H1 (cell line): Measurements from ENCODE around the gene SYP. TPM values are rescaled to one million over a fixed set of nuclear protein-coding genes. Genes with fewer than 3 reads are reported as not detected.
A peak's percentile ranks its signal among the peaks of the same experiment; 100 is the strongest.

Source experiments
- CTCF ChIA-PET: fragments of 300-600 bp; sonication (Branson Sonifier 250); formaldehyde crosslinking; loops from one replicate; lab custom pipeline; 2021; ENCODE audit not compliant: partially characterized antibody; lab: Charles Lee
- POLR2A ChIA-PET: fragments of 300-600 bp; sonication (Branson Sonifier 250); formaldehyde crosslinking; loops from one replicate; lab custom pipeline; 2021; ENCODE audit warnings: inconsistent platforms; ENCODE audit not compliant: partially characterized antibody; lab: Charles Lee
- DNase-seq, 2 experiments: peaks; one replicate each; pipeline versions ENCODE4 v3.0.0 to v3.0.0-alpha.2; 2010 to 2022; ENCODE audit warnings: low spot score in 2 of 2, low read depth in 1 of 2, mixed read lengths in 1 of 2
- FAIRE-seq: peaks from 2 replicates; lab custom pipeline; 2011; peaks lifted over from hg19 to GRCh38; lab: Jason Lieb, UNC
- H2AFZ ChIP-seq: 2 replicates; pipeline ENCODE4 v1.8.1; 2012; ENCODE audit warnings: low read length, inconsistent platforms
- H2AK5ac ChIP-seq: 2 replicates; pipeline ENCODE4 v1.6.1; 2013; ENCODE audit warnings: low read depth, low read length
- H2BK120ac ChIP-seq: replicated peaks from 2 replicates; pipeline ENCODE3; 2013; ENCODE audit warnings: low read depth, low read length, inconsistent platforms
- H2BK12ac ChIP-seq: 2 replicates; pipeline ENCODE4 v1.6.1; 2013; ENCODE audit warnings: low read depth, low read length
- H2BK15ac ChIP-seq: 2 replicates; pipeline ENCODE4 v1.6.1; 2013; ENCODE audit warnings: low read length
- H2BK20ac ChIP-seq: 2 replicates; pipeline ENCODE4 v1.6.1; 2013; ENCODE audit warnings: low read length
- H2BK5ac ChIP-seq: 2 replicates; pipeline ENCODE4 v1.6.1; 2013; ENCODE audit warnings: low read depth, low read length
- H3K14ac ChIP-seq: 2 replicates; pipeline ENCODE4 v1.6.1; 2013; ENCODE audit warnings: inconsistent platforms; ENCODE audit not compliant: insufficient read length
- H3K18ac ChIP-seq: 2 replicates; pipeline ENCODE4 v1.6.1; 2013; ENCODE audit warnings: low read length; ENCODE audit errors: extremely low read depth
- H3K23ac ChIP-seq: 2 replicates; pipeline ENCODE4 v1.6.1; 2013; ENCODE audit warnings: inconsistent platforms; ENCODE audit not compliant: insufficient read length
- H3K23me2 ChIP-seq: 2 replicates; pipeline ENCODE4 v1.6.1; 2013; ENCODE audit warnings: low read depth, low read length
- H3K27ac ChIP-seq: 2 replicates; pipeline ENCODE4 v1.6.1; 2011; ENCODE audit warnings: low read depth, low read length, inconsistent platforms
- H3K27me3 ChIP-seq, 4 experiments: replicated peaks in 1 of 4; 1 replicate in 1 of 4; 2 replicates in 3 of 4; pipeline versions ENCODE4 v1.6.1 to v1.8.1; 2011 to 2013; ENCODE audit warnings: low read length in 3 of 4, mild to moderate bottlenecking in 3 of 4, inconsistent platforms in 2 of 4, mixed read lengths in 2 of 4, moderate library complexity in 1 of 4; ENCODE audit not compliant: control insufficient read depth in 3 of 4, insufficient read depth in 3 of 4; ENCODE audit errors: extremely low read depth in 1 of 4
- H3K36me3 ChIP-seq, 4 experiments: 2 replicates each; pipeline versions ENCODE4 v1.6.1 to v1.8.1; 2011 to 2013; ENCODE audit warnings: mild to moderate bottlenecking in 4 of 4, low read length in 3 of 4, moderate library complexity in 2 of 4, control low read depth in 1 of 4, inconsistent platforms in 1 of 4; ENCODE audit not compliant: insufficient read depth in 4 of 4, control insufficient read depth in 2 of 4
- H3K4ac ChIP-seq: replicated peaks from 2 replicates; pipeline ENCODE3; 2013; ENCODE audit warnings: low read length, low read depth, mixed read lengths, inconsistent platforms; ENCODE audit not compliant: insufficient read length
- H3K4me1 ChIP-seq, 4 experiments: replicated peaks in 1 of 4; 1 replicate in 1 of 4; 2 replicates in 3 of 4; pipeline versions ENCODE4 v1.6.1 to v1.8.1; 2011 to 2013; ENCODE audit warnings: low read length in 3 of 4, inconsistent platforms in 2 of 4, mixed read lengths in 1 of 4; ENCODE audit not compliant: insufficient read depth in 4 of 4, control insufficient read depth in 3 of 4
- H3K4me2 ChIP-seq, 2 experiments: 2 replicates each; pipeline versions ENCODE4 v1.6.1 to v1.8.1; 2011 to 2013; ENCODE audit warnings: low read depth in 2 of 2, low read length in 2 of 2, control low read depth in 1 of 2, inconsistent platforms in 1 of 2, mild to moderate bottlenecking in 1 of 2; ENCODE audit not compliant: insufficient read depth in 1 of 2
- H3K4me3 ChIP-seq, 4 experiments: fragments of 200-600, 300-600 bp in 1 of 4; sonication (generic), shearing (Covaris generic), sonication (Bioruptor Twin) in 1 of 4; 2 replicates each; pipeline versions ENCODE4 v1.5.1 to v1.8.1; 2011 to 2016; ENCODE audit warnings: low read length in 4 of 4, low read depth in 3 of 4, control low read depth in 2 of 4, inconsistent platforms in 2 of 4, mild to moderate bottlenecking in 2 of 4, mixed read lengths in 1 of 4, moderate library complexity in 1 of 4; ENCODE audit not compliant: insufficient read depth in 2 of 4; ENCODE audit errors: extremely low read depth in 1 of 4
- H3K56ac ChIP-seq: replicated peaks from 2 replicates; pipeline ENCODE3; 2013; ENCODE audit warnings: low read depth, mild to moderate bottlenecking, mixed read lengths, low read length, inconsistent platforms; ENCODE audit not compliant: insufficient read length
- H3K79me1 ChIP-seq: 2 replicates; pipeline ENCODE4 v1.6.1; 2013; ENCODE audit warnings: low read depth, low read length, control low read depth
- H3K79me2 ChIP-seq, 2 experiments: 2 replicates each; pipeline versions ENCODE4 v1.6.1 to v1.8.1; 2012 to 2013; ENCODE audit warnings: low read length in 2 of 2, mild to moderate bottlenecking in 2 of 2, inconsistent platforms in 1 of 2; ENCODE audit not compliant: insufficient read depth in 2 of 2, control insufficient read depth in 1 of 2
- H3K9ac ChIP-seq, 4 experiments: replicated peaks in 1 of 4; 1 replicate in 1 of 4; 2 replicates in 3 of 4; pipeline versions ENCODE4 v1.6.1 to v1.8.1; 2011 to 2013; ENCODE audit warnings: low read depth in 3 of 4, low read length in 3 of 4, control low read depth in 2 of 4, mild to moderate bottlenecking in 2 of 4, moderate library complexity in 2 of 4, inconsistent platforms in 1 of 4; ENCODE audit errors: extremely low read depth in 1 of 4
- H3K9me3 ChIP-seq, 2 experiments: 2 replicates each; pipeline versions ENCODE4 v1.6.1 to v1.8.1; 2012 to 2013; ENCODE audit warnings: mild to moderate bottlenecking in 2 of 2, moderate library complexity in 2 of 2, control low read depth in 1 of 2, inconsistent platforms in 1 of 2, low read depth in 1 of 2, low read length in 1 of 2, mixed read lengths in 1 of 2; ENCODE audit not compliant: insufficient read depth in 2 of 2
- H4K20me1 ChIP-seq, 2 experiments: replicated peaks in 1 of 2; 2 replicates each; pipeline versions ENCODE3 to v1.8.1; 2011 to 2013; ENCODE audit warnings: inconsistent platforms in 2 of 2, low read length in 2 of 2, mild to moderate bottlenecking in 1 of 2; ENCODE audit not compliant: insufficient read depth in 2 of 2, control insufficient read depth in 1 of 2
- H4K5ac ChIP-seq: 2 replicates; pipeline ENCODE4 v1.6.1; 2013; ENCODE audit warnings: low read length, low read depth, mixed read lengths, inconsistent platforms; ENCODE audit not compliant: insufficient read length
- H4K8ac ChIP-seq: 2 replicates; pipeline ENCODE4 v1.8.0; 2013; ENCODE audit warnings: mild to moderate bottlenecking, moderate library complexity, low read length, inconsistent platforms; ENCODE audit not compliant: insufficient read depth; ENCODE audit errors: extremely low read depth
- H4K91ac ChIP-seq: replicated peaks from 2 replicates; pipeline ENCODE3; 2013; ENCODE audit warnings: low read length, mixed read lengths, inconsistent platforms; ENCODE audit not compliant: insufficient read length
- ASH2L ChIP-seq: fragments of 200-600, 300-600 bp; sonication (generic); IDR thresholded peaks from one replicate; pipeline ENCODE4 v1.7.1; 2017; ENCODE audit warnings: low read length
- KDM4A ChIP-seq: IDR thresholded peaks from one replicate; pipeline ENCODE4 v1.7.1; 2012; ENCODE audit warnings: low read depth, mild to moderate bottlenecking, moderate library complexity, low read length, inconsistent platforms; ENCODE audit not compliant: severe bottlenecking
- NANOG ChIP-seq: IDR thresholded peaks from 2 replicates; pipeline ENCODE4 v1.6.1; 2011; ENCODE audit warnings: low read length, low read depth, mild to moderate bottlenecking, inconsistent platforms; ENCODE audit not compliant: insufficient read depth, poor library complexity, severe bottlenecking
- POLR2AphosphoS5 ChIP-seq: IDR thresholded peaks from 2 replicates; pipeline ENCODE4 v1.6.1; 2011; ENCODE audit warnings: low read depth, low read length
- RAD21 ChIP-seq, 2 experiments: IDR thresholded peaks in 1 of 2; conservative IDR thresholded peaks in 1 of 2; 2 replicates each; pipeline ENCODE4 v1.6.1; 2011; ENCODE audit warnings: low read depth in 2 of 2, low read length in 2 of 2, improper control_type of control experiment in 1 of 2, inconsistent platforms in 1 of 2, mild to moderate bottlenecking in 1 of 2, moderate library complexity in 1 of 2
- RXRA ChIP-seq: IDR thresholded peaks from 2 replicates; pipeline ENCODE4 v1.6.1; 2011; ENCODE audit warnings: low read depth, mild to moderate bottlenecking, low read length, moderate library complexity; ENCODE audit not compliant: insufficient read depth
- TEAD4 ChIP-seq: IDR thresholded peaks from 2 replicates; pipeline ENCODE4 v1.6.1; 2012; ENCODE audit warnings: low read depth, low read length, inconsistent platforms, mixed read lengths
- ZNF274 ChIP-seq: IDR thresholded peaks from 2 replicates; pipeline ENCODE4 v1.7.0; 2012; ENCODE audit warnings: low read length, borderline replicate concordance; ENCODE audit errors: extremely low read depth
- WGBS, 2 experiments: shearing (Covaris generic) in 1 of 2; methylation state at CpG; one replicate each; pipeline versions ENCODE4 v1.1.6 to v1.1.7; 2013 to 2015; ENCODE audit warnings: low lambda C conversion rate in 2 of 2, mixed read lengths in 2 of 2, inconsistent platforms in 1 of 2, low coverage in 1 of 2, missing lambda C conversion rate in 1 of 2; ENCODE audit not compliant: insufficient replicate concordance in 2 of 2, insufficient coverage in 1 of 2, insufficient read length in 1 of 2; ENCODE audit errors: extremely low coverage in 1 of 2, missing lambda C conversion rate in 1 of 2; 5-methylcytosine and 5-hydroxymethylcytosine counted together
- polyA plus RNA-seq, 7 experiments: library from polyadenylated mRNA; depleted of rRNA in 3 of 7; stranded (reverse) in 5 of 7; unstranded in 2 of 7; fragments of >200 nt in 5 of 7; fragments of 200-250 nt in 2 of 7; gene quantifications; 1 replicate in 5 of 7; 2 replicates in 1 of 7; 4 replicates in 1 of 7; pipeline versions ENCODE4 v1.2.1 to v1.2.3, GENCODE V29; 2011 to 2013; ENCODE audit warnings: missing spikeins in 2 of 7, mixed read lengths in 2 of 7
- total RNA-seq: library from RNA; stranded (reverse); fragmentation: NEBNext Ultra II Directional; extraction: Animal tissue kit (Norgen Biotek cat#: 25700); gene quantifications from 2 replicates; pipeline ENCODE4 v1.2.1, GENCODE V29; 2021

The SYP gene
- total and polyA plus RNA-seq, 2 of the 8 experiments (the other 6 are each of a cell fraction or from before 2014, with no cell fraction given) = 4.3 to 10.8 TPM

DNA sequence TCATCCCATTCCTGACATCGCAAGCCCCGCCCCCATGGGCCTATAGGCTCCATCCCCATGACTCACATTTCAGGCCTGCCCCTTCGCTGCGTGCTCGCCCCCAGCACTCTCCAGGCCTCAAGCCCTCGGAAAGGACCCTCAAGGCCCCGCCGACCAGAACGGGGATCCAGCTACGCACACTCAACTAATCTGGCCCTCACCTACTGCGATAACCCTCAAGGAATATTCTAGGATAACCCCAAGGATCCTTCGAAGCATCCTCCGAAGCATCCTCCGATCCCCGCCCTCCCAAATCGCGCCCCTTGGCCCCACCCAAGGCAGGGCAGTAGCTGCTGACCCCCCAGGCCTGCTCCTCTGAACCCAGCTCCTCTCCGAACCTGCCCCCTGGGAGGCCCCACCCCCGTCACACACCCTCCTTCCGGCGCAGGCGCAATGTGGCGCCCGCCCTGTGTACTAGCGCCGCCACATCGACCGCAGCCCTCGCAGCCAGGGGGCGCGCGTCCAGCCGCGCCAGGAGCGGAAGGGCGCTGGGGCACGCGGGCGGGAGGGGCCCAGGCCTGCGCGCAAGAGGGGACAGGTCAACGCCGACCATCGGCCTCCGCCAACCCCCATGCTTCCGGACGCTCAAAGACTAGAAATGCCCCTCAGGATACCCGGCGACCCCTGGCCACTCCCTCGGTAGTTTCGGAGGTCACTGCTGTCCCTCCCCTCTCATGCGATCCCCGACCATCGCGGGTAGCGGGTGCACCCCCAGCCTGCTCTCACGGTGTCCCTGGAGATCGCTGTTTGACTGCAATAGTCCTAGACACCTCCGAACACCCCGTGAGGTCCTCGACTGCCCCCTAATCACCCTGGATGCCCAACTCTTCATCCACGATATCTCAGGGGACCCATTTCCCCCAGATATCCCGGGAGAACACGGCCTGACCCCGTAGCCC lies 43.8 kb downstream of the SYP start:
- Histone ChIP-seq H4K5ac (peak overlapping the region; percentile 60), H3K23ac (no peak overlapping the region), H2BK5ac (no peak overlapping the region; the same call in 1 of the 2 replicates), H4K91ac (no peak overlapping the region), H3K4ac (no peak overlapping the region), H3K9me3 (no peaks in the 10 kb centered on the region), H3K27me3 (peaks cover 1 to 6% (median 3%) of the 10 kb centered on the region in 4 experiments; a peak in 4 of 7 replicates), H2BK12ac (no peak overlapping the region), H3K4me1 (peaks cover 0 to 4% (median under 1%) of the 10 kb centered on the region in 4 experiments; a peak in 3 of 7 replicates), H3K4me2 (peak overlapping the region; percentile 74 to 87), H3K79me1 (no peaks in the 10 kb centered on the region), H3K36me3 (no peaks in the 10 kb centered on the region), H3K14ac (no peak overlapping the region), H3K9ac (peak overlapping the region in 3 of 4 experiments; percentile 21 to 56 (median 55); a peak in 5 of 7 replicates), H3K4me3 (peak overlapping the region; percentile 45 to 77 (median 48)), H3K27ac (peak overlapping the region; percentile 85; the same call in 1 of the 2 replicates), H3K56ac (peak overlapping the region; percentile 52), H4K20me1 (no peaks in the 10 kb centered on the region), H3K79me2 (no peaks in the 10 kb centered on the region), H2BK20ac (no peak overlapping the region), H2AFZ (no peak overlapping the region), H3K23me2 (peaks cover 2% of the 10 kb centered on the region; the same call in 1 of the 2 replicates), H2AK5ac (no peak overlapping the region), H2BK15ac (no peak overlapping the region), H2BK120ac (no peak overlapping the region), H4K8ac (no peak overlapping the region), H3K18ac (no peak overlapping the region)
- ChIA-PET POLR2A (interaction anchor here (0.6 to 2.0 kb wide), 2 partner anchors 12 to 16 kb away, joined by 3 to 5 read pairs; no protein-coding TSS in a partner anchor), CTCF (interaction anchor here (0.6 to 3.6 kb wide), 8 partner anchors 12 to 541 kb away, joined by 3 to 22 read pairs (median 3); no protein-coding TSS in a partner anchor)
- DNase-seq (peak in 1 of 2 experiments; percentile 78), FAIRE-seq (peak; percentile 88)
- 0% methylated on average over 5 of the region's 65 CpGs; no CpG with 5 or more reads in 1 of the 2 experiments for WGBS, 2 experiments
- TF ChIP-seq KDM4A = peak; percentile 45
- peak in 1 of 2 experiments; percentile 35; a peak in 1 of 4 replicates for TF ChIP-seq RAD21 (IDR thresholded peaks at IDR 0.05 in 1 of 2, conservative IDR thresholded peaks at IDR 0.05 in 1 of 2; ENCODE audit: low read depth in 2 of 2, low read length in 2 of 2)
- TF ChIP-seq ZNF274 = no peak
- no peak for TF ChIP-seq RXRA
- peak; percentile 72 for TF ChIP-seq ASH2L
- TF ChIP-seq POLR2AphosphoS5 = peak; percentile 34; the same call in 1 of the 2 replicates
- no peak for TF ChIP-seq TEAD4
- no peak for TF ChIP-seq NANOG
